Panc1 (cell line): ENCODE measurements around the gene HINT2. TPM values are rescaled to one million over a fixed set of nuclear protein-coding genes. Genes with fewer than 3 reads are reported as not detected.

Source experiments
- ATAC-seq: fragments of 200-7000 bp; cut with Tn5 transposase; 2 replicates; pipeline ENCODE4 v1.9.1; 2020; ENCODE audit warnings: mild to moderate bottlenecking, moderate library complexity
- BruUV-seq: library from RNA; stranded (reverse); fragments of 400-500 nt; replicated peaks from 2 replicates; lab custom pipeline; 2021; lab: Mats Ljungman, UMichigan
- CTCF ChIA-PET: fragments of 300-600 bp; sonication (Branson Sonifier 250); formaldehyde crosslinking; loops from one replicate; lab custom pipeline; 2022; ENCODE audit warnings: antibody characterized with exemption; lab: Charles Lee
- POLR2A ChIA-PET: fragments of 300-600 bp; sonication (Branson Sonifier 250); formaldehyde crosslinking; loops from one replicate; lab custom pipeline; 2022; ENCODE audit warnings: antibody characterized with exemption; lab: Charles Lee
- DNase-seq: peaks from one replicate; pipeline ENCODE4 v3.0.0-alpha.2; 2010; ENCODE audit warnings: low read depth, low spot score
- H3K27ac ChIP-seq: 2 replicates; pipeline ENCODE4 v1.5.1; 2011; ENCODE audit warnings: mild to moderate bottlenecking, low read length, inconsistent platforms
- H3K27me3 ChIP-seq: fragments of 200-500 bp; sonication (Bioruptor generic); 2 replicates; pipeline ENCODE4 v1.6.0; 2014; ENCODE audit warnings: low read length, inconsistent platforms; ENCODE audit not compliant: control insufficient read depth, insufficient read depth
- H3K36me3 ChIP-seq: fragments of 200-500 bp; sonication (Bioruptor generic); 2 replicates; pipeline ENCODE4 v1.5.1; 2014; ENCODE audit warnings: inconsistent platforms, mild to moderate bottlenecking, low read length, moderate library complexity; ENCODE audit not compliant: control insufficient read depth, insufficient read depth
- H3K4me1 ChIP-seq: 2 replicates; pipeline ENCODE4 v1.5.1; 2011; ENCODE audit warnings: inconsistent platforms, mild to moderate bottlenecking, low read length, moderate library complexity; ENCODE audit not compliant: control insufficient read depth, insufficient read depth
- H3K4me3 ChIP-seq, 2 experiments: 2 replicates each; pipeline ENCODE4 v1.5.1; 2011 to 2012; ENCODE audit warnings: low read depth in 2 of 2, low read length in 2 of 2, mild to moderate bottlenecking in 2 of 2, inconsistent platforms in 1 of 2, moderate library complexity in 1 of 2
- H3K9me3 ChIP-seq: fragments of 200-500 bp; sonication (Bioruptor generic); 2 replicates; pipeline ENCODE4 v1.5.1; 2014; ENCODE audit warnings: low read depth, mild to moderate bottlenecking, inconsistent platforms, low read length, moderate library complexity; ENCODE audit not compliant: control insufficient read depth, insufficient read depth
- CTCF ChIP-seq: fragments of 450-650 bp; IDR thresholded peaks from 2 replicates; pipeline ENCODE4 v1.5.1; 2017; ENCODE audit warnings: mild to moderate bottlenecking
- POLR2AphosphoS5 ChIP-seq: IDR thresholded peaks from 2 replicates; pipeline ENCODE4 v1.6.1; 2012; ENCODE audit warnings: mild to moderate bottlenecking, low read depth, low read length, moderate library complexity
- REST ChIP-seq, 2 experiments: IDR thresholded peaks; 2 replicates each; pipeline ENCODE4 v1.6.1; 2011 to 2012; ENCODE audit warnings: low read depth in 2 of 2, control low read depth in 1 of 2, low read length in 1 of 2, mild to moderate bottlenecking in 1 of 2, moderate library complexity in 1 of 2; ENCODE audit not compliant: insufficient read depth in 1 of 2
- SIN3A ChIP-seq: IDR thresholded peaks from 2 replicates; pipeline ENCODE4 v1.6.1; 2012; ENCODE audit warnings: low read depth, mild to moderate bottlenecking, low read length, moderate library complexity, borderline replicate concordance; ENCODE audit not compliant: insufficient read depth
- TCF7L2 ChIP-seq: IDR thresholded peaks from 2 replicates; pipeline ENCODE4 v1.6.1; 2011; ENCODE audit warnings: mild to moderate bottlenecking, low read depth, low read length, inconsistent platforms
- in situ Hi-C: cut with HindIII; loops from 2 replicates; pipeline ENCODE4 v1.10.0; 2016; ENCODE audit warnings: low sequenced_read_pairs, low pct_unique_long_range_greater_than_20kb
- intact Hi-C: fragments of 100-400 bp; cut with micrococcal nuclease; formaldehyde crosslinking; loops from one replicate; pipeline ENCODE4 v1.10.0; 2022; ENCODE audit not compliant: unreplicated experiment
- total RNA-seq: library from RNA; stranded (reverse); gene quantifications from one replicate; pipeline ENCODE4 v1.2.1, GENCODE V29; 2021; ENCODE audit not compliant: unreplicated experiment

HINT2 gene
- total RNA-seq, 1 experiment from 2014 or later: 75.6 TPM

GRCh38 chr9:35800530-35800929 lies 14.3 kb downstream of the HINT2 start:
- TF ChIP-seq CTCF (no peak), SIN3A (no peak), TCF7L2 (no peak), REST (IDR thresholded peaks at IDR 0.05; ENCODE audit: insufficient read depth in 1 of 2, low read depth in 2 of 2, low read length in 1 of 2) (no peak), POLR2AphosphoS5 (no peak)
- H3K36me3 ChIP-seq: peaks cover 3% of the 10 kb centered on the region
- DNase-seq (no peak), ATAC-seq (no peak)
- H3K27ac ChIP-seq: no peak overlapping the region
- ChIA-PET POLR2A (no interaction called here), CTCF (interaction anchor here (0.6 to 0.7 kb wide), 2 partner anchors 53 to 57 kb away, joined by 3 read pairs; no protein-coding TSS in a partner anchor)
- in situ Hi-C loops: no loop called here
- H3K4me1 ChIP-seq: no peaks in the 10 kb centered on the region
- BruUV-seq: no TSS peak
- no peaks in the 10 kb centered on the region for H3K27me3 ChIP-seq
- H3K4me3 ChIP-seq: no peak overlapping the region
- H3K9me3 ChIP-seq: no peaks in the 10 kb centered on the region
- intact Hi-C loops: no loop called here

GRCh38 chr9:35798658-35799374 lies 16.0 kb downstream of the HINT2 start:
- DNase-seq: peak; percentile 61
- no peak for ATAC-seq
- H3K9me3 ChIP-seq: no peaks in the 10 kb centered on the region
- no peaks in the 10 kb centered on the region for H3K27me3 ChIP-seq
- H3K27ac ChIP-seq: no peak overlapping the region
- in situ Hi-C loops: no loop called here
- intact Hi-C loops: no loop called here
- H3K4me1 ChIP-seq: 0 out of 2 replicates have a peak, but pooled peaks cover 3% of the 10 kb centered on the region
- ChIA-PET CTCF (interaction anchor here (0.7 kb wide), 1 partner anchor 44 kb away, joined by 3 read pairs; no protein-coding TSS in a partner anchor), POLR2A (no interaction called here)
- no TSS peak for BruUV-seq
- peaks cover 3% of the 10 kb centered on the region for H3K36me3 ChIP-seq
- no peak overlapping the region for H3K4me3 ChIP-seq
- TF ChIP-seq CTCF (no peak), SIN3A (no peak), REST (IDR thresholded peaks at IDR 0.05; ENCODE audit: insufficient read depth in 1 of 2, low read depth in 2 of 2, low read length in 1 of 2) (no peak), TCF7L2 (no peak), POLR2AphosphoS5 (no peak)
